HL-60 (cell line): Measurements from ENCODE around the gene ANKRD33B.

Source experiments
- DNase-seq, 2 experiments: peaks; one replicate each; pipeline ENCODE4 v3.0.0-alpha.2; 2010 to 2020; ENCODE audit warnings: low read depth in 1 of 2, low spot score in 1 of 2
- H3K27ac ChIP-seq: fragments of 250-450 bp; sonication (Bioruptor Pico); replicated peaks from 2 replicates; pipeline ENCODE4 v1.5.1; 2020; ENCODE audit warnings: mild to moderate bottlenecking, moderate library complexity
- H3K27me3 ChIP-seq: fragments of 250-450 bp; sonication (Bioruptor Pico); 2 replicates; pipeline ENCODE4 v1.5.1; 2021; ENCODE audit warnings: mild to moderate bottlenecking, moderate library complexity; ENCODE audit not compliant: insufficient read depth, poor library complexity, severe bottlenecking
- H3K4me3 ChIP-seq: replicated peaks from 2 replicates; pipeline ENCODE4 v1.5.1; 2011; ENCODE audit warnings: mild to moderate bottlenecking, control low read depth, low read length; ENCODE audit not compliant: insufficient read depth
- GABPA ChIP-seq: IDR thresholded peaks from 2 replicates; pipeline ENCODE4 v1.6.1; 2012; ENCODE audit warnings: low read depth
- POLR2AphosphoS5 ChIP-seq: IDR thresholded peaks from 2 replicates; pipeline ENCODE4 v1.6.1; 2012; ENCODE audit warnings: low read depth
- SPI1 ChIP-seq: IDR thresholded peaks from 2 replicates; pipeline ENCODE4 v1.6.1; 2012; ENCODE audit warnings: low read depth, mild to moderate bottlenecking, borderline replicate concordance
- TF ChIP-seq, protein P1 (sequence below): IDR thresholded peaks from 2 replicates; pipeline ENCODE4 v1.6.1; 2012; ENCODE audit warnings: low read depth; ENCODE audit not compliant: insufficient replicate concordance
- TF ChIP-seq, protein P2 (sequence below): IDR thresholded peaks from one replicate; pipeline ENCODE4 v1.5.1; 2011; ENCODE audit warnings: low read length, control low read depth, inconsistent platforms; ENCODE audit not compliant: insufficient read depth

ANKRD33B gene

DNA sequence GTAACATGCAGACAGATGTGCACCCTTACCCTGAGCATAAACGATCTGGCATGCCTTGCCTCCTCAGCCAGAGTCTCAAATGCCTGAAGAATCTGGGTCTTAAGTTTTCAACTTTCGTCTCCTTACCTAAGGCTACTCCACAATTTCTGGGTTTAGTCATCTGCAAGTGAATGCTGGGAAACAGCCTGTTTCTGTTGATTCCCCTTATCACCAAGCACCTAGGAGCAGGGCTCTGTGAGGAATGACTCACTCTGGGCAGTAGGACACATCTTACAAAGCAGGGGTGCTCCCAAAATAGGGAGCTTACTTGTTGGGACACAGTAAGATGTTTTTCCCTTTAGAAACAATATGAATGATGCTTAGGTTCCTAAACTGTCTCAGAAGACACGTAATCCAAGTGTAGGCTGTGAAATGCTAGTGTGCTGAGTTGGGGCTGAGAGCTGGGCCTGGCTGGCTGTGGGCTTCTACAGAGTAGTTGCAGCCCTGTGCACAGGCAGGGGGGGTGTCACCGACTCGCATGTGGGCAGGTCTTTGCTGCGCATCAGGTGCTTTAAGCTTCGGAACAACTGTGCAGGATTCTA is 139.1 kb downstream of the ANKRD33B start:
- no peak for DNase-seq
- Histone ChIP-seq H3K4me3 (no peak overlapping the region), H3K27me3 (no peaks in the 10 kb centered on the region), H3K27ac (no peak overlapping the region)
- TF ChIP-seq, protein P1, sequence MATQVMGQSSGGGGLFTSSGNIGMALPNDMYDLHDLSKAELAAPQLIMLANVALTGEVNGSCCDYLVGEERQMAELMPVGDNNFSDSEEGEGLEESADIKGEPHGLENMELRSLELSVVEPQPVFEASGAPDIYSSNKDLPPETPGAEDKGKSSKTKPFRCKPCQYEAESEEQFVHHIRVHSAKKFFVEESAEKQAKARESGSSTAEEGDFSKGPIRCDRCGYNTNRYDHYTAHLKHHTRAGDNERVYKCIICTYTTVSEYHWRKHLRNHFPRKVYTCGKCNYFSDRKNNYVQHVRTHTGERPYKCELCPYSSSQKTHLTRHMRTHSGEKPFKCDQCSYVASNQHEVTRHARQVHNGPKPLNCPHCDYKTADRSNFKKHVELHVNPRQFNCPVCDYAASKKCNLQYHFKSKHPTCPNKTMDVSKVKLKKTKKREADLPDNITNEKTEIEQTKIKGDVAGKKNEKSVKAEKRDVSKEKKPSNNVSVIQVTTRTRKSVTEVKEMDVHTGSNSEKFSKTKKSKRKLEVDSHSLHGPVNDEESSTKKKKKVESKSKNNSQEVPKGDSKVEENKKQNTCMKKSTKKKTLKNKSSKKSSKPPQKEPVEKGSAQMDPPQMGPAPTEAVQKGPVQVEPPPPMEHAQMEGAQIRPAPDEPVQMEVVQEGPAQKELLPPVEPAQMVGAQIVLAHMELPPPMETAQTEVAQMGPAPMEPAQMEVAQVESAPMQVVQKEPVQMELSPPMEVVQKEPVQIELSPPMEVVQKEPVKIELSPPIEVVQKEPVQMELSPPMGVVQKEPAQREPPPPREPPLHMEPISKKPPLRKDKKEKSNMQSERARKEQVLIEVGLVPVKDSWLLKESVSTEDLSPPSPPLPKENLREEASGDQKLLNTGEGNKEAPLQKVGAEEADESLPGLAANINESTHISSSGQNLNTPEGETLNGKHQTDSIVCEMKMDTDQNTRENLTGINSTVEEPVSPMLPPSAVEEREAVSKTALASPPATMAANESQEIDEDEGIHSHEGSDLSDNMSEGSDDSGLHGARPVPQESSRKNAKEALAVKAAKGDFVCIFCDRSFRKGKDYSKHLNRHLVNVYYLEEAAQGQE, result no peak
- no peak for TF ChIP-seq POLR2AphosphoS5
- TF ChIP-seq, protein P2, sequence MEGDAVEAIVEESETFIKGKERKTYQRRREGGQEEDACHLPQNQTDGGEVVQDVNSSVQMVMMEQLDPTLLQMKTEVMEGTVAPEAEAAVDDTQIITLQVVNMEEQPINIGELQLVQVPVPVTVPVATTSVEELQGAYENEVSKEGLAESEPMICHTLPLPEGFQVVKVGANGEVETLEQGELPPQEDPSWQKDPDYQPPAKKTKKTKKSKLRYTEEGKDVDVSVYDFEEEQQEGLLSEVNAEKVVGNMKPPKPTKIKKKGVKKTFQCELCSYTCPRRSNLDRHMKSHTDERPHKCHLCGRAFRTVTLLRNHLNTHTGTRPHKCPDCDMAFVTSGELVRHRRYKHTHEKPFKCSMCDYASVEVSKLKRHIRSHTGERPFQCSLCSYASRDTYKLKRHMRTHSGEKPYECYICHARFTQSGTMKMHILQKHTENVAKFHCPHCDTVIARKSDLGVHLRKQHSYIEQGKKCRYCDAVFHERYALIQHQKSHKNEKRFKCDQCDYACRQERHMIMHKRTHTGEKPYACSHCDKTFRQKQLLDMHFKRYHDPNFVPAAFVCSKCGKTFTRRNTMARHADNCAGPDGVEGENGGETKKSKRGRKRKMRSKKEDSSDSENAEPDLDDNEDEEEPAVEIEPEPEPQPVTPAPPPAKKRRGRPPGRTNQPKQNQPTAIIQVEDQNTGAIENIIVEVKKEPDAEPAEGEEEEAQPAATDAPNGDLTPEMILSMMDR, result no peak
- no peak for TF ChIP-seq GABPA
- TF ChIP-seq SPI1, result no peak

DNA sequence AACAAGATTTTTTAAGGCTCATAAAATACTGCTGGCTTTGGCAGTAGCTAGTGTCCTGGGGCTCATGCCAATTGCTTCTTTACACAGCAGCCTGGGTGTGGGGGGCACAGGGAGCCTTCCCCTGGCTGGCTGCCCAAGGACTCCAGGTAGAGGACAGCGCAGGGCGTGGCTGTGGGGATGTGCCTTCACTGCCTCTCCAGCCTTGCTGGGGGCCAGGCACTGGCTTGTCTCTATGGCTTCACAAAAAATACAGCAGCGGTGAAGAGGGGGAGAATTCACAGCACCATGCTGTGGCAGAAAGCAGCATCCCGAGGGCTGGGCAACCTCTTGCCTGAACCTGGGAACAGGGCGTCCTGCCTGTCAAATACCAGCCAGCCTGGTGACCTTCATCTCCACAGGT is 139.8 kb downstream of the ANKRD33B start:
- Histone ChIP-seq H3K27ac (no peak overlapping the region), H3K4me3 (no peak overlapping the region), H3K27me3 (no peaks in the 10 kb centered on the region)
- TF ChIP-seq, protein P2, result no peak
- TF ChIP-seq GABPA, result no peak
- TF ChIP-seq SPI1, result no peak
- TF ChIP-seq, protein P1, result no peak
- no peak for TF ChIP-seq POLR2AphosphoS5
- DNase-seq, result no peak

DNA sequence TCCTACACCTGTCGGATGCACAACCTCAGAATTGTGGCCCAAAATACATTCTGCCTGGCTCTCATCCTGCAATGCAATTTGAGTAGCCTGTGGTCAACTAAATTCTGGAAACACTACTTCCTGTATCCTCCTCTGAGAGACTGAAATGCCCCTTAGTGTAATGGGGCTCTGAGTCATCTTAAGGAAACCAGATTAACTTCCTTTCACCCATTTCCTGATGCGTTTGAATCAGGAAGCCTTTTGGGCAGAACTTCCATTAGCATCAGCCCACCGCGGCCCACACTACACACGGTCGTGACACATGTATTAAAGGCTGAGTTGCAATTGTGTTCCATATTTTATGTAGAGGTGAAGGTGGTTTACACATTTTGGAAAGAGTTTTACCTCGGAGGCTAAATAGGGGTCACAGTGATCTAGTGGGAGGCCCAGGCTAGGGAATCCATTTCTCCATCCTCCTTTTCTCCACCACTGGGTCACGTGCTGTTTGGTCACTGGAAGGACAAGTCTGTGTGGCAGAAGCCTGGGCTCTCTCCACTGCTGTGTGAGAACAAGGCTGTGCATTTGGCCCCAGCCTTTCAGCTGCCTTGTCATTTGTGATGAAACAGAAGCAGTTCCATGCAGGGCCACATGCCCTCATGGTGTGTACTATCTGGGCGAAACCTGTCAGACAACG is 141.2 kb downstream of the ANKRD33B start:
- peak; percentile 41 to 46 for DNase-seq
- no peaks in the 10 kb centered on the region for H3K27me3 ChIP-seq
- H3K27ac ChIP-seq, result peak overlapping the region; percentile 5; the same call in 1 of the 2 replicates
- TF ChIP-seq SPI1, result peak; percentile 42; the same call in 1 of the 2 replicates
- TF ChIP-seq, protein P2, result no peak
- no peak overlapping the region for H3K4me3 ChIP-seq
